Body of pancreas (tissue), 4 donors: ENCODE measurements around the gene ZFP3. TPM values are rescaled to one million over a fixed set of nuclear protein-coding genes. Genes with fewer than 3 reads are reported as not detected.

ENCODE experiments used
- ATAC-seq: fragments of 150-250 bp; one replicate; pipeline ENCODE4 v1.9.1; 2016
- DNase-seq, 4 donors: peaks; one replicate each; pipeline ENCODE4 v3.0.0-alpha.2; 2019
- H3K27ac ChIP-seq, 4 donors: fragments of 200-600 bp; sonication (generic); 1 replicate in 3 of 4; 2 replicates in 1 of 4; pipeline versions ENCODE4 v1.5.1 to v1.6.1; 2016 to 2019; ENCODE audit warnings: mild to moderate bottlenecking in 1 of 4, mixed read lengths in 1 of 4, moderate library complexity in 1 of 4
- H3K27me3 ChIP-seq, 2 donors: fragments of 200-600 bp; sonication (generic); one replicate each; pipeline ENCODE4 v1.6.0; 2016; ENCODE audit warnings: mild to moderate bottlenecking in 1 of 2
- H3K36me3 ChIP-seq, 2 donors: fragments of 200-600 bp; sonication (generic); replicated peaks in 1 of 2; 2 replicates each; pipeline ENCODE4 v1.5.1; 2016; ENCODE audit warnings: low read depth in 2 of 2; ENCODE audit not compliant: insufficient read depth in 1 of 2
- H3K4me1 ChIP-seq: fragments of 200-600 bp; sonication (generic); one replicate; pipeline ENCODE4 v1.6.0; 2016
- H3K4me3 ChIP-seq, 2 donors: fragments of 200-600 bp; sonication (generic); 1 replicate in 1 of 2; 2 replicates in 1 of 2; pipeline ENCODE4 v1.5.1; 2016 to 2019
- H3K9me3 ChIP-seq, 3 donors: fragments of 200-600 bp; sonication (generic); 1 replicate in 2 of 3; 2 replicates in 1 of 3; pipeline ENCODE4 v1.5.1; 2016
- CTCF ChIP-seq, 7 experiments: fragments of 450-650 bp in 4 of 7; fragments of 200-600 bp in 3 of 7; sonication (generic) in 3 of 7; IDR thresholded peaks; one replicate each; pipeline ENCODE4 v1.5.1; 2016 to 2019; ENCODE audit warnings: antibody characterized with exemption in 7 of 7
- POLR2A ChIP-seq, 3 donors: fragments of 450-650 bp; IDR thresholded peaks; one replicate each; pipeline ENCODE4 v1.6.1; 2016; ENCODE audit warnings: antibody characterized with exemption in 3 of 3, mild to moderate bottlenecking in 2 of 3
- WGBS, 2 donors: methylation state at CpG; one replicate each; pipeline ENCODE4 v1.1.5; 2017; 5-methylcytosine and 5-hydroxymethylcytosine counted together
- intact Hi-C: fragments of 100-400 bp; cut with DNase I; formaldehyde crosslinking; loops from one replicate; pipeline ENCODE4 v1.15.1; 2023
- total RNA-seq, 2 donors: library from RNA; depleted of rRNA; stranded (reverse); fragments of >200 nt; gene quantifications; one replicate each; pipeline ENCODE4 v1.1.0, GENCODE V29; 2016

The ZFP3 gene
- total RNA-seq, 2 donors from 2014 or later, result 5.3 to 5.4 TPM

GRCh38 chr17:5077781-5078105 is 524 bp upstream of the ZFP3 start:
- TF ChIP-seq CTCF (IDR thresholded peaks at IDR 0.05) (no peak), POLR2A (IDR thresholded peaks at IDR 0.05) (no peak)
- H3K27me3 ChIP-seq, result no peaks in the 10 kb centered on the region
- intact Hi-C loops, result no loop called here
- no peaks in the 10 kb centered on the region for H3K36me3 ChIP-seq
- no peaks in the 10 kb centered on the region for H3K9me3 ChIP-seq
- WGBS, 2 donors, result 12 to 23% methylated on average over 14 of the region's 14 CpGs
- H3K4me3 ChIP-seq, result peak overlapping the region; percentile 39 to 75
- DNase-seq (no peak), ATAC-seq (peak; percentile 24)
- H3K4me1 ChIP-seq, result peaks cover 23% of the 10 kb centered on the region
- peak overlapping the region; percentile 39 to 78 (median 70) for H3K27ac ChIP-seq

GRCh38 chr17:5080591-5080990 is 2.3 kb downstream of the ZFP3 start:
- Histone ChIP-seq H3K27ac (no peak overlapping the region), H3K36me3 (no peaks in the 10 kb centered on the region), H3K4me3 (no peak overlapping the region), H3K4me1 (peaks cover 23% of the 10 kb centered on the region), H3K27me3 (no peaks in the 10 kb centered on the region), H3K9me3 (no peaks in the 10 kb centered on the region)
- DNase-seq (no peak), ATAC-seq (no peak)
- TF ChIP-seq POLR2A (IDR thresholded peaks at IDR 0.05) (no peak), CTCF (IDR thresholded peaks at IDR 0.05) (no peak)
- WGBS, 2 donors, result 90 to 95% methylated on average over 3 of the region's 3 CpGs
- intact Hi-C loops, result loop anchor here (10.0 kb wide), 1 partner anchor 114 kb away; the partner anchor contains the start of gene ZNF594

- TF ChIP-seq POLR2A (IDR thresholded peaks at IDR 0.05) (no peak), CTCF (IDR thresholded peaks at IDR 0.05) (no peak)
- WGBS, 2 donors, result 93 to 96% methylated on average over 6 of the region's 6 CpGs
- H3K4me1 ChIP-seq, result peaks cover 6% of the 10 kb centered on the region
- H3K27me3 ChIP-seq, result no peaks in the 10 kb centered on the region
- H3K4me3 ChIP-seq, result no peak overlapping the region
- no peak overlapping the region for H3K27ac ChIP-seq
- intact Hi-C loops, result no loop called here
- ATAC-seq (no peak), DNase-seq (no peak)
- H3K9me3 ChIP-seq, result peaks cover 0 to 80% (median 7%) of the 10 kb centered on the region in 3 donors
- peaks cover 25 to 30% of the 10 kb centered on the region in 2 donors for H3K36me3 ChIP-seq
Observed at GRCh38 chr17:5092218-5093010, 14.1 kb downstream of the ZFP3 start.

- peak overlapping the region in 3 of 4 donors; percentile 15 to 81 (median 55) for H3K27ac ChIP-seq
- 18 to 31% methylated on average over 5 to 7 of the region's 7 CpGs for WGBS, 2 donors
- H3K4me3 ChIP-seq, result no peak overlapping the region
- H3K27me3 ChIP-seq, result no peaks in the 10 kb centered on the region
- H3K36me3 ChIP-seq, result peaks cover 4 to 6% of the 10 kb centered on the region in 2 donors
- intact Hi-C loops, result no loop called here
- DNase-seq, result no peak
- no peak for TF ChIP-seq CTCF (IDR thresholded peaks at IDR 0.05)
- TF ChIP-seq POLR2A (IDR thresholded peaks at IDR 0.05), result no peak
- peaks cover 6% of the 10 kb centered on the region for H3K4me1 ChIP-seq
- ATAC-seq, result no peak
- peaks cover 0 to 40% (median 0%) of the 10 kb centered on the region in 3 donors for H3K9me3 ChIP-seq
Observed at GRCh38 chr17:5096731-5097100, 18.4 kb downstream of the ZFP3 start.
